HL-60 (cell line): Measurements from ENCODE around the gene CERKL.

Source experiments
- CTCF ChIP-seq: IDR thresholded peaks from one replicate; pipeline ENCODE4 v1.5.1; 2011; ENCODE audit warnings: low read length, control low read depth, inconsistent platforms; ENCODE audit not compliant: insufficient read depth
- GABPA ChIP-seq: IDR thresholded peaks from 2 replicates; pipeline ENCODE4 v1.6.1; 2012; ENCODE audit warnings: low read depth
- POLR2AphosphoS5 ChIP-seq: IDR thresholded peaks from 2 replicates; pipeline ENCODE4 v1.6.1; 2012; ENCODE audit warnings: low read depth
- REST ChIP-seq: IDR thresholded peaks from 2 replicates; pipeline ENCODE4 v1.6.1; 2012; ENCODE audit warnings: low read depth; ENCODE audit not compliant: insufficient replicate concordance

GRCh38 chr2:181588546-181588945 is 68.4 kb downstream of the CERKL start:
- TF ChIP-seq GABPA (no peak), CTCF (no peak), REST (no peak), POLR2AphosphoS5 (no peak)
